H1 (cell line): ENCODE measurements around the gene KCNS3. TPM values are rescaled to one million over a fixed set of nuclear protein-coding genes. Genes with fewer than 3 reads are reported as not detected.

Experiments
- ASH2L ChIP-seq: fragments of 200-600, 300-600 bp; sonication (generic); IDR thresholded peaks from one replicate; pipeline ENCODE4 v1.7.1; 2017; ENCODE audit warnings: low read length
- CBX8 ChIP-seq: fragments of 300-800, 300-1000 bp; sonication (generic); IDR thresholded peaks from 2 replicates; pipeline ENCODE4 v1.7.1; 2016; ENCODE audit warnings: low read depth, low read length, borderline replicate concordance
- GTF2F1 ChIP-seq: IDR thresholded peaks from 2 replicates; pipeline ENCODE4 v1.6.1; 2012; ENCODE audit warnings: low read depth, low read length, improper control_type of control experiment, borderline replicate concordance
- PHF8 ChIP-seq: fragments of 200-600 bp; sonication (generic); conservative IDR thresholded peaks from 2 replicates; pipeline ENCODE4 v1.7.1; 2012; ENCODE audit warnings: low read depth, mild to moderate bottlenecking, inconsistent platforms, low read length, moderate library complexity
- SIN3A ChIP-seq, 2 experiments: IDR thresholded peaks in 1 of 2; conservative IDR thresholded peaks in 1 of 2; 2 replicates each; pipeline ENCODE4 v1.6.1; 2011 to 2012; ENCODE audit warnings: low read length in 2 of 2, improper control_type of control experiment in 1 of 2, low read depth in 1 of 2, mild to moderate bottlenecking in 1 of 2
- TAF1 ChIP-seq: IDR thresholded peaks from 2 replicates; pipeline ENCODE4 v1.6.1; 2011; ENCODE audit warnings: mild to moderate bottlenecking, low read depth, low read length
- TAF7 ChIP-seq: optimal IDR thresholded peaks from 2 replicates; pipeline ENCODE3; 2011; ENCODE audit warnings: low read depth, mild to moderate bottlenecking, inconsistent platforms, low read length, moderate library complexity, borderline replicate concordance
- polyA plus RNA-seq, 7 experiments: library from polyadenylated mRNA; depleted of rRNA in 3 of 7; stranded (reverse) in 5 of 7; unstranded in 2 of 7; fragments of >200 nt in 5 of 7; fragments of 200-250 nt in 2 of 7; gene quantifications; 1 replicate in 5 of 7; 2 replicates in 1 of 7; 4 replicates in 1 of 7; pipeline versions ENCODE4 v1.2.1 to v1.2.3, GENCODE V29; 2011 to 2013; ENCODE audit warnings: missing spikeins in 2 of 7, mixed read lengths in 2 of 7
- total RNA-seq: library from RNA; stranded (reverse); fragmentation: NEBNext Ultra II Directional; extraction: Animal tissue kit (Norgen Biotek cat#: 25700); gene quantifications from 2 replicates; pipeline ENCODE4 v1.2.1, GENCODE V29; 2021

KCNS3 gene
- total and polyA plus RNA-seq, 2 of the 8 experiments (the other 6 are each of a cell fraction or from before 2014, with no cell fraction given) = 22.7 to 23.0 TPM

DNA sequence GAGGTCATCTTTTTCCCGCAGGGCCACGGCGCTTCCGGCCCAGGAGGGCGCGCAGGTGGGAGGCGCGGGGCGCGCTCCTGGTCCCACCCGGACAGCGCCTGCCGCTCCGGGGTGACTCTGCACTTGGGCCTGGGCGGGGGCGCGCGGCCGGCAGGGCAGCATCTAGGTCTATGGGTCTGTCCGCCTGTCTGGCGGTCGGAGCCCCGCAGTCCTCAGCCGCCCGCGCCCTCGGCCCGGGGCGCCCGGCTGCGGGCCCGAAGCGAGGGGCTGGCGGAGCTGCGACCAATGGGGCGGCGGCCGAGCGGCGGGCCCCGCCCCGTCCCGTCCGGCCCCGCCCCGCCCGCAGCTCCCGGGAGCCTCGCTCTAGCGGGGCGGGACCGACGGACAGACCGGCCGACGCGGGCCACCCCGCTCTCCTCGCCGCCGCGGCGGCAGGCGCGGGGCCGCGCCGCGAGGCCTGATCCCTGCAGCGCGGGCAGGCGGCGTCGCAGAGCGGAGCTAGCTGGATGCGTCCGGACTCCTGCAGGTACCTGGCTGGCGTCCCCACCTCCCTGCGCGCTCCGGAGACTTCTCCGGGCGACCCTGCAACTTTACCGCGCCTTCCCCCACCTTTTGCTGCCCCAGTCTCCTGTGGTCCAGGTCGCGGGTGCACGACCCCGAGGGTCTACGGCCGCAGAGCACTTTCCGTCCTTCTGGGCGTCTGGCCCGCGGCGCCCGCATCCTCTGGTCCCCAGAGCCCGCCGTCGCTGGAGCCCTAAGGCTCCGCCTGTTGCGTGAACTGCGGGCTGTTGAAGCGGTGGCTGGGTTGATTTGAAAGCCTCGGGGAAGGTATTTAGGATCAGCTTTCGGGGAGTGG lies at the start of gene KCNS3 (continued):
- TF ChIP-seq CBX8 (no peak), SIN3A (conservative IDR thresholded peaks at IDR 0.05 in 1 of 2, IDR thresholded peaks at IDR 0.05 in 1 of 2; ENCODE audit: low read depth in 1 of 2, low read length in 2 of 2) (0 out of 4 replicates have a peak, but pooled peaks of 1 of the 2 experiments have one; percentile 9), PHF8 (peak; percentile 45), GTF2F1 (no peak), ASH2L (peak; percentile 45), TAF7 (no peak), TAF1 (peak; percentile 63)
